ENCODE data around the gene KCNJ5. TPM values are rescaled to one million over a fixed set of nuclear protein-coding genes. Genes with fewer than 3 reads are reported as not detected.

Gene KCNJ5
- total RNA-seq, 2 donors from 2014 or later: 6.3 to 13.7 TPM

GRCh38 chr11:128903248-128904061, 12.3 kb downstream of the KCNJ5 start:
- H3K27ac ChIP-seq: no peak overlapping the region
- no peaks in the 10 kb centered on the region for H3K36me3 ChIP-seq (replicated peaks in 1 of 2; ENCODE audit: insufficient read depth in 1 of 2, low read depth in 2 of 2)
- 68 to 86% methylated on average over 11 to 17 of the region's 17 CpGs for WGBS, 2 donors
- H3K27me3 ChIP-seq: no peaks in the 10 kb centered on the region
- peaks cover 68% of the 10 kb centered on the region for H3K4me1 ChIP-seq
- no peak overlapping the region for H3K4me3 ChIP-seq
- ATAC-seq (no peak), DNase-seq (peak in 2 of 4 donors; percentile 27 to 55)
- intact Hi-C loops (cut with DNase I): no loop called here
- H3K9me3 ChIP-seq: no peaks in the 10 kb centered on the region
- TF ChIP-seq POLR2A (IDR thresholded peaks at IDR 0.05) (no peak), CTCF (IDR thresholded peaks at IDR 0.05) (no peak)

- no peak for ATAC-seq
- no peaks in the 10 kb centered on the region for H3K9me3 ChIP-seq
- peaks cover 68% of the 10 kb centered on the region for H3K4me1 ChIP-seq
- intact Hi-C loops (cut with DNase I): no loop called here
- no peak overlapping the region for H3K4me3 ChIP-seq
- H3K27me3 ChIP-seq: no peaks in the 10 kb centered on the region
- TF ChIP-seq CTCF (IDR thresholded peaks at IDR 0.05): no peak
- no peak for TF ChIP-seq POLR2A (IDR thresholded peaks at IDR 0.05)
- 75 to 90% methylated on average over 6 to 14 of the region's 14 CpGs for WGBS, 2 donors
- peak overlapping the region in 2 of 4 donors; percentile 76 to 83 for H3K27ac ChIP-seq
- H3K36me3 ChIP-seq (replicated peaks in 1 of 2; ENCODE audit: insufficient read depth in 1 of 2, low read depth in 2 of 2): no peaks in the 10 kb centered on the region
- DNase-seq: no peak
Observed at GRCh38 chr11:128904303-128904655, 13.1 kb downstream of the KCNJ5 start.

- H3K27me3 ChIP-seq: no peaks in the 10 kb centered on the region
- H3K36me3 ChIP-seq (replicated peaks in 1 of 2; ENCODE audit: insufficient read depth in 1 of 2, low read depth in 2 of 2): no peaks in the 10 kb centered on the region
- H3K4me3 ChIP-seq: peak overlapping the region; percentile 40 to 58
- peak overlapping the region; percentile 41 to 86 (median 80) for H3K27ac ChIP-seq
- intact Hi-C loops (cut with DNase I): no loop called here
- peak; percentile 41 to 58 (median 50) for DNase-seq
- peak; percentile 49 for ATAC-seq
- TF ChIP-seq CTCF (IDR thresholded peaks at IDR 0.05) (no peak), POLR2A (IDR thresholded peaks at IDR 0.05) (no peak)
- H3K4me1 ChIP-seq: peaks cover 67% of the 10 kb centered on the region
- WGBS, 2 donors: 10 to 25% methylated on average over 12 to 25 of the region's 25 CpGs
- H3K9me3 ChIP-seq: no peaks in the 10 kb centered on the region
Observed at GRCh38 chr11:128904656-128905344, 13.6 kb downstream of the KCNJ5 start.

- Histone ChIP-seq H3K36me3 (replicated peaks in 1 of 2; ENCODE audit: insufficient read depth in 1 of 2, low read depth in 2 of 2) (no peaks in the 10 kb centered on the region), H3K4me1 (peaks cover 60% of the 10 kb centered on the region), H3K27me3 (no peaks in the 10 kb centered on the region), H3K9me3 (no peaks in the 10 kb centered on the region), H3K4me3 (peak overlapping the region; percentile 40 to 58), H3K27ac (peak overlapping the region; percentile 41 to 86 (median 80))
- peak; percentile 75 for ATAC-seq
- 2 to 5% methylated on average over 14 to 40 of the region's 45 CpGs for WGBS, 2 donors
- intact Hi-C loops (cut with DNase I): no loop called here
- TF ChIP-seq POLR2A (IDR thresholded peaks at IDR 0.05): peak in 1 of 3 donors; percentile 22
- TF ChIP-seq CTCF (IDR thresholded peaks at IDR 0.05): peak; percentile 41 to 66 (median 55)
- DNase-seq: peak; percentile 61 to 72 (median 68)
Observed at GRCh38 chr11:128905345-128906184, 14.4 kb downstream of the KCNJ5 start.
